ENCODE measurements around the gene P2RX4. TPM values are rescaled to one million over a fixed set of nuclear protein-coding genes. Genes with fewer than 3 reads are reported as not detected.
"Not testable (repeated sequence)": the region's sequence is repeated elsewhere in the genome, so short reads cannot be mapped to it uniquely, and the experiment has no call there.

Gene P2RX4
- polyA plus RNA-seq (2011; rRNA removed) (18.9 and 21.8 TPM in 2 replicates), polyA minus RNA-seq (2011; rRNA and poly(A)+ RNA removed) (14.6 and 18.5 TPM in 2 replicates)

- Histone ChIP-seq H3K4me3 (ENCODE audit: low read depth, low read length) (peak within 1 kb of the TSS; percentile 65), H3K27me3 (ENCODE audit: control insufficient read depth, insufficient read depth, low read length) (no peaks in the 10 kb centered on the region), H3K27ac (ENCODE audit: low read depth, low read length) (peak within 1 kb of the TSS; percentile 65), H3K9me3 (ENCODE audit: control insufficient read depth, insufficient read depth, low read length) (no peaks in the 10 kb centered on the region; the same call in 1 of the 2 replicates)
- ChIA-PET CTCF (no interaction called here), POLR2A (interaction anchor here (0.6 kb wide), 1 partner anchor 1125 kb away, joined by 12 read pairs; no protein-coding TSS in a partner anchor)
- no peak for TF ChIP-seq CTCF (IDR thresholded peaks at IDR 0.05; ENCODE audit: low read depth, low read length)
- DNase-seq (ENCODE audit: low read depth, low spot score): no peak
Measured at GRCh38 chr12:121209624-121210572, at the start of gene P2RX4. TSS of gene P2RX4 (plus strand) at chr12:121210129. CDS start at chr12:121210165, 36 bp downstream.

DNA sequence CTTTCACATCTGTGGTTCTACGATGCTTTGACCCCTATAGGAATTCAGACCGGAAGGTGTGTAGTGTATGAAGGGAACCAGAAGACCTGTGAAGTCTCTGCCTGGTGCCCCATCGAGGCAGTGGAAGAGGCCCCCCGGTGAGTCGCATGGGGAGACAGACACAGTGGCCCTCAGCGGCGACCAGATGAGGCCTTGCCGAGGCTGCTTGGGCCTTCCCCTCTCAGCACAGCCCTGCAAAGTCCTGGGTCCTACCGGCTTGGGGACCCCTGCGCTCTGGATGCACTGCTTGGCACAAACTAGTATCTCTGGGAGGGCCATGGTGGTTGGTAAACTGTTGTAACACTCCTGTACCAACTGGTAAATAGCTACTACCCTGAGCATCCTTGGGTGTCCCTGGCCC, 47.5 kb upstream of the P2RX4 start:
- TF ChIP-seq CTCF (IDR thresholded peaks at IDR 0.05; ENCODE audit: low read depth, low read length): no peak
- H3K27me3 ChIP-seq (ENCODE audit: control insufficient read depth, insufficient read depth, low read length): peaks cover 14% of the 10 kb centered on the region
- ChIA-PET CTCF (no interaction called here), POLR2A (interaction anchor here (0.7 kb wide), 1 partner anchor 16 kb away, joined by 3 read pairs; no protein-coding TSS in a partner anchor)
- no peak for DNase-seq (ENCODE audit: low read depth, low spot score)
- H3K9me3 ChIP-seq (ENCODE audit: control insufficient read depth, insufficient read depth, low read length): no peaks in the 10 kb centered on the region; the same call in 1 of the 2 replicates
- H3K27ac ChIP-seq (ENCODE audit: low read depth, low read length): no peak overlapping the region
- no peak overlapping the region for H3K4me3 ChIP-seq (ENCODE audit: low read depth, low read length)

DNA sequence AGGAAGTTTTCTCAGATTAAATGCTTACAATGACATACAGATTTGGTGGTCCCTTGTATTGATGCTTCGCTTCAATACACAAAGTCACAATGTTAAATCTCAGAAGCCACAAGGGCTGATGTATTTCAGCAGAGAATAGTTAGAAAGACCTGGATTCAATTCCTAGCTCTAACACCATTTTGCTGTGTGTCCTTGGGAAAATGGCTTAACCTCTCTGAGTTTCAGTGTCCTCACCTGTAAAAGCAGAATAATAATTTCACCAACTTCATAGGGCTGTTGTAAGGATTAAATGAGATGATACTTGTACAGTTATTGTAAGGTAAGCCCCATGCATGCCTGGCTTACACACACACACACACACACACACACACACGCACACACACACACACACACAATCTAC, 46.9 kb upstream of the P2RX4 start:
- Histone ChIP-seq H3K4me3 (ENCODE audit: low read depth, low read length) (no peak overlapping the region), H3K9me3 (ENCODE audit: control insufficient read depth, insufficient read depth, low read length) (no peaks in the 10 kb centered on the region; the same call in 1 of the 2 replicates), H3K27me3 (ENCODE audit: control insufficient read depth, insufficient read depth, low read length) (peaks cover 13% of the 10 kb centered on the region), H3K27ac (ENCODE audit: low read depth, low read length) (no peak overlapping the region)
- ChIA-PET CTCF (no interaction called here), POLR2A (interaction anchor here (0.7 kb wide), 1 partner anchor 16 kb away, joined by 3 read pairs; no protein-coding TSS in a partner anchor)
- TF ChIP-seq CTCF (IDR thresholded peaks at IDR 0.05; ENCODE audit: low read depth, low read length): no peak
- no peak for DNase-seq (ENCODE audit: low read depth, low spot score)

- CTCF ChIA-PET; POLR2A ChIA-PET; H3K27ac ChIP-seq (ENCODE audit: low read depth, low read length); H3K27me3 ChIP-seq (ENCODE audit: control insufficient read depth, insufficient read depth, low read length); DNase-seq (ENCODE audit: low read depth, low spot score); H3K4me3 ChIP-seq (ENCODE audit: low read depth, low read length); H3K9me3 ChIP-seq (ENCODE audit: control insufficient read depth, insufficient read depth, low read length): not testable (repeated sequence)
Measured at GRCh38 chr12:121164839-121165238, 45.1 kb upstream of the P2RX4 start.

DNA sequence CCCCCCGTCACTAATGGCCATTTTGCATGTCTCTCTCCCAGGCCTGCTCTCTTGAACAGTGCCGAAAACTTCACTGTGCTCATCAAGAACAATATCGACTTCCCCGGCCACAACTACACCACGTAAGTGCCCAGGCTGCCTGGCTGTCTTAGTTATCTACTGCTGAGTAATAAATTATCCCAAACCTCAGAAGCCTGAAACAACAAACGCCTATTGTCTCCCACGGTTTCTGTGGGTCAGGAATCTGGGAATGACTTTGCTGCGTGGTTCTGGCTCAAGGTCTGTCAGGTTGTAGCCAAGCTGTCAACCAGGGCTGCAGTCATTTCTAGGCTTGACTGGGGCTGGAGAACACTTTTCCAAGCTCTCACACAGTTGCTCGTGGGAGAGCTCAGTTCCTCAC, 44.6 kb upstream of the P2RX4 start:
- Histone ChIP-seq H3K4me3 (ENCODE audit: low read depth, low read length) (no peak overlapping the region), H3K9me3 (ENCODE audit: control insufficient read depth, insufficient read depth, low read length) (no peaks in the 10 kb centered on the region), H3K27ac (ENCODE audit: low read depth, low read length) (no peak overlapping the region), H3K27me3 (ENCODE audit: control insufficient read depth, insufficient read depth, low read length) (peaks cover 7% of the 10 kb centered on the region)
- DNase-seq (ENCODE audit: low read depth, low spot score): no peak
- ChIA-PET POLR2A (no interaction called here), CTCF (no interaction called here)
- TF ChIP-seq CTCF (IDR thresholded peaks at IDR 0.05; ENCODE audit: low read depth, low read length): no peak
